ENCODE measurements around the gene RTL1.

RTL1 gene

DNA sequence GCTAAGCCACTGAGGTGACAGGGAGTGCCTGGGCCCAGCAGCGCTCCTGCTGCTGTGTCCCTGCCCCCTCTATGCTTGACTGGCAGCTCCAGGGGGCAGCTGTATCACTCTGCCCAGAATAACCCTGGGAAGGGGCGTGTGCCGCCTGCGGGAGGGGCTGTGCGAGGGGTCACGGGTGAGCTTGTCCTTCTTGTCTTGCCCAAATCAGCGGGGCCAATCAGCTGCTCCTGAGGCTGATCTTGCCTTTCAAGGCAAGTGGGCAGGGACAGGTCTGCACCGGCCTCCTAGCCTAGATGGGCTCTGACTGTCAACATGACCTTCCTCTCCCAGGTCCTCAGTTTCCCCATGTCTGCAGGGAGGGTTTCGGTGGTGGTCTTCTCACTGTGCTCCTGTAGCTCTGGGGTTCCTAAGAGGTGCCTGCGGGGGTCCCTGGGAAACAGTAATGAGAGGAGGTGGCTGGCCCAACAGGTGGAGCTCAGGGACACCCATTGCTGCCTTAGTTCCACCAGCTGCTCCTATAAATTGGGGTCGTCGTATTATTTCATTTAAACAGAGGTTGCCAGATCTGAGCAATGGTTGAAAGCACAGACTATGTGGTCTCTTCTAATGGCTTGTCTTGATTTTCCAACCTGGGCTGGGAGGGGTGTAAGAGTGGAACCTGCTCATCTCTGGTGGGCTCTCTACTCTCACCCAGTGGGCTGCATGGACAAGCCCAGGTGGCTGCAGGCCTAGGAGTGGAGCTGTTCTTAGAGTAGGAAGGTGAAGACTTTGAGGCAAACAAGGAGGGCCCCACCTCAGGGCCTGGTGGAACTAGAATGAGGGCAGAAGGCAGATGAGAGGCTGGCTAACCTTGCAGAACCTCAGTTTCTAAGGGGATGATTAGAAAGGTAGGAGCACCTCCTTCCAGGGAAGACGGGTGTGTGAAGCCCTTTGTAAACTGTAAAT is 11.7 kb downstream of the RTL1 start:
- no peak for DNase-seq
- Mint-ChIP-seq H3K36me3 (ENCODE audit: low read depth) (no peaks in the 10 kb centered on the region), H3K9me3 (no peaks in the 10 kb centered on the region)

DNA sequence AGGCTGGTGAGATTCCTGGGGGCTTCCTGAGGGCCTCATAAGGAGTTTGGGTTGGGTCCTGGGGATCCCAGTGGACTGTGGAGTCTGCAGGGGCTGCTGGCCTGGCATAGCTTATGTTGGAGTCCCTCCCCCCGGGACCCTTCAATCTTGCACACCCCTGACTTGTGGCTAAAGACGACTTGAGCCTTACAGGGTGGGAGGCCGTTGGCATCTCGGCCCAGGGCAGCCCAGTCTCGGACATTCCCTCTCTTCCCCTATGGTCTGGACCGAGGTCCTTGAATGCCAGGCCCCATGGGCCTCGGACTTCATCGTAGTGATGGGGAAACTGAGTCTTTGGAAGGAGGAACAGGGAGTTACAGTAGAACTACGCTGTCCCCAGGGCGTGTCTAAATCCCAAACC is 12.5 kb downstream of the RTL1 start:
- Mint-ChIP-seq H3K9me3 (no peaks in the 10 kb centered on the region), H3K27ac (no peak overlapping the region), H3K4me1 (ENCODE audit: low read depth) (no peaks in the 10 kb centered on the region), H3K27me3 (peaks cover 10% of the 10 kb centered on the region), H3K36me3 (ENCODE audit: low read depth) (no peaks in the 10 kb centered on the region), H3K4me3 (no peak overlapping the region)
- no peak for DNase-seq

More for the DNA sequence above, 11.7 kb downstream of the RTL1 start:
- Mint-ChIP-seq H3K27me3 (peaks cover 15% of the 10 kb centered on the region), H3K4me1 (ENCODE audit: low read depth) (no peaks in the 10 kb centered on the region), H3K27ac (no peak overlapping the region), H3K4me3 (no peak overlapping the region)

DNA sequence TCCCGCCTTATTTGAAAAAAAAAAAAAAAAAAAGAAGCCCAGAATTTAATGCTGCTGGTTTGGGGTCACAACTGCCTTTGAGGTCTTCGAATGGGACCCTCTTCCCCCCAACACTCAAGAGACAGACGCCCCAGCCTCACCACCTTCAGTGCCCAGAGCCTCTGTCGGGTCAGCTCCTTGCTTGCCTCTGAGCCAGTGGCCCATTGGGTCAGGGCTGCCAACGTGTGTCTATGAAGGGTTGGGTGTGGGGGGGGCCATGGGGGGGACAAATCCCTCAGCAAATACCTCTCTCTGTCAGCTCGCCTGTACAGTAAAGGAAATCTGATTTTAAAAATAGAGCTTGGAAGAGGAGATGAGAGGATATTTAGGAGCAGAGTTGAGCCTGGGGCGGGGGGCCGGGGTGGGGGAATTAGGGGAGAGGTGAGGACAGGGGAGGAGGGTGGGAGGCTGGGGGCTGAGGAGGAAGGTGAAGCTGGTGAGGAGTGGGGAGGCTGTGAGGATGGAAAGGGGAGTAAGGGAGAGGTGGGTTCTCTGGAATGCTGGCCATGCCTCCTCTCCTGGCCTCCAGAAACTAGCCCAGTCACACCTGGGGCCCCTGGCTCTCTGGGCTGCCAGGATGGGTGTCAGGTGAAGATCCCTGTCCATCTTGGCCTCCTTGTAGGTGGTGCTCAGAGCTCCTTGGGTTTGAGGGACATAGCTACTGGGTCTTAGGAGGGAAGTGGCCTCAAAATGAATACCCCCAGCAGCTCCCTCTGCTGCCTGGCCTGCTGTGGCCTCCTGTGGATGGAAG is 13.3 kb downstream of the RTL1 start:
- Mint-ChIP-seq H3K4me3 (no peak overlapping the region), H3K36me3 (ENCODE audit: low read depth) (no peaks in the 10 kb centered on the region)
- no peak for DNase-seq

DNA sequence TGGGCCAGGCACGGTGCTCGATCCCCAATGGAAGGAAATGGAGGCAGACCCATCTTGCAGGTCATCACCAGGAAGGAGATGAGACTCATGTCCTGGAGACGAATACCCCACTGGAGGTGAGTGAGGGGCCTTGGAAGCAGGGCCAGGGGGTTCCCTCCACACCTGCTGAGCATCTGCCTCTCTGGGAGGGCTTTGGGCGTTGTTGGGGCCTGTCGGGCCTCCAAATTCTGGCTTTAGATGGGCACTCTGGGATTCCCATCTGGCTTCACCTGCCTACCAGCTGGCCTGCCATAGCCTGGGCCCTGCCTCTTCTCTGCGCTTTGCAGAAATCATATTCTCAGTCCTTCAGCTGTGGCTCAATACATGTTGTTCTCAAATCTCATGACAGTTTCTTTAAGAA is 13.9 kb downstream of the RTL1 start:
- H3K9me3 Mint-ChIP-seq = no peaks in the 10 kb centered on the region
- no peak overlapping the region for H3K27ac Mint-ChIP-seq
- DNase-seq = no peak
- H3K27me3 Mint-ChIP-seq = peaks cover 5% of the 10 kb centered on the region
- H3K4me3 Mint-ChIP-seq = no peak overlapping the region
- no peaks in the 10 kb centered on the region for H3K36me3 Mint-ChIP-seq (ENCODE audit: low read depth)
- H3K4me1 Mint-ChIP-seq (ENCODE audit: low read depth) = no peaks in the 10 kb centered on the region

More for the DNA sequence above, 13.3 kb downstream of the RTL1 start:
- Mint-ChIP-seq H3K27me3 (peaks cover 9% of the 10 kb centered on the region), H3K4me1 (ENCODE audit: low read depth) (no peaks in the 10 kb centered on the region), H3K9me3 (no peaks in the 10 kb centered on the region), H3K27ac (no peak overlapping the region)

DNA sequence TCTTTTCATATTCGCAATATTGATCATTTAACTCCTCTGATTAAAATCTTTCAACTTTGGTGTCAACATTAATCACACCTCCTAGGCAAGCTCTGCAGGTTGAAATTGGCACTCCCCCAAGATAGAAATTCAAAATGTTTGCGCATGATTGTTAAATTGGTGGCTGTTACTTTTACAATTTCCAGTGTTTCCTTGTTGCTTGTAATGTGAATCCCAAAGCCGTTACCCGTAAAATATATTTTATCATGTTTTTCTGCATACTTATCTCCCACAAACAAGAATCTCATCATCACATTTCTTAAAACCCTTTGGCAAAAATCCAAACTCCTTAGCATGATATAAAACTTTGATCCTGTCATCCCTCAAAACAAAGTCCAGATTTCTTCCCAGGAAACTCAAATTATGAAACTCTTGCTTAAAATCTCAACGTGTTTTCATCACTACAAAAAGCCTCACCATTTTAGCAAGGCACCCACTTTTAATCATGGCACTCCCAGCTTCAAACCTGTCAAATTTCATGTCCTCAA is 14.7 kb downstream of the RTL1 start:
- H3K36me3 Mint-ChIP-seq (ENCODE audit: low read depth) = no peaks in the 10 kb centered on the region
- H3K9me3 Mint-ChIP-seq = no peaks in the 10 kb centered on the region
- peaks cover 5% of the 10 kb centered on the region for H3K27me3 Mint-ChIP-seq
- no peak for DNase-seq
- H3K4me1 Mint-ChIP-seq (ENCODE audit: low read depth) = no peaks in the 10 kb centered on the region
- no peak overlapping the region for H3K4me3 Mint-ChIP-seq
- no peak overlapping the region for H3K27ac Mint-ChIP-seq

DNA sequence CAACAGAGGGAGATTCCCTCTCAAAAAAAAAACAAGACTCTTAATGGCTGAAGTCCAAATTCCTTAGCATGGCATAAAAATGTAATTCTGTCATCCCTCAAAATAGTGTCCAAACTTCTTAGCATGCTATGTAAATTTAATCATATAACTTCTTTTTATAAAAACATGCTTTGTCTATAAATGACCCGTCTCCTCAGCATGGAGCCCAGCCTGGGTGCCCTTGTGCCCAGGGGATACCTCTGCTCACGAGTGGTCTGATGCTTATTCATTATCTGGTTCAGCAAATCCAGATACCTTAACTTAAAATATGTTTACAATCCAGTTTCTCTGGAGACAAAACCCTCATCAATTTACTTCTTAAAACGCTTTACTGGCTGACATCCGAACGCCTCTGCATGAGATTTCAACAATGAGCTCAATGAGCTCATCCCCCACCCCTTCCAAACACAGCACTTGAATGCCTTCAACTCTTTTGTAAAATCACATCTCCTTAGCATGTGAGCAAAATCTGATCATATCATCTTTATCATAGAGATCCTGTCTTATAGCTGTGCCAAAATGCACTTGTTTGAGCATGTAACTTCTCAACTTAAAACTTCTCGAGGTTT is 15.7 kb downstream of the RTL1 start:
- peaks cover 5% of the 10 kb centered on the region for H3K27me3 Mint-ChIP-seq
- no peaks in the 10 kb centered on the region for H3K36me3 Mint-ChIP-seq (ENCODE audit: low read depth)
- no peak for DNase-seq
- no peaks in the 10 kb centered on the region for H3K9me3 Mint-ChIP-seq
- no peak overlapping the region for H3K4me3 Mint-ChIP-seq
- H3K4me1 Mint-ChIP-seq (ENCODE audit: low read depth) = no peaks in the 10 kb centered on the region
- no peak overlapping the region for H3K27ac Mint-ChIP-seq

DNA sequence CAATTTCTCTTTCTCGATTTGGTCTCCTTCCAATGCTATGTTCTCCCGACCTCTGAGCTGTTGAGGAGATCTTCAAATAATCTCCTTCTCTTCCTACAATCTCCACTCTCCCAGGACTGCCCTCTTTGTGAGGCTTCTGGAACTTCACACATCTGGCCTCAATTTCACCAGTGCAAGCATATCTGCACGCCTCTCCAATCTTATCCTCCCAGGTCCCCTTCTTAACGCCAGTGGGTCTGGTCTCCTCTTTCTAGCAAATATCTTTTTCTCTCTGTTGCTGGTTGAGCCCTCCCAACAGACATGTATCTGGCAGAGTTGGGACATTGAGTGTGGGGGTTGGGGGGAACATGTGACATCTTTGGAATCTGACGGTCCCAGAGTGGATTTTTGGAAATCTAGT is 17.9 kb downstream of the RTL1 start:
- H3K9me3 Mint-ChIP-seq = peaks cover 4% of the 10 kb centered on the region
- no peak for DNase-seq
- H3K27ac Mint-ChIP-seq = no peak overlapping the region
- no peaks in the 10 kb centered on the region for H3K36me3 Mint-ChIP-seq (ENCODE audit: low read depth)
- no peaks in the 10 kb centered on the region for H3K4me1 Mint-ChIP-seq (ENCODE audit: low read depth)
- peaks cover 5% of the 10 kb centered on the region for H3K27me3 Mint-ChIP-seq
- no peak overlapping the region for H3K4me3 Mint-ChIP-seq

DNA sequence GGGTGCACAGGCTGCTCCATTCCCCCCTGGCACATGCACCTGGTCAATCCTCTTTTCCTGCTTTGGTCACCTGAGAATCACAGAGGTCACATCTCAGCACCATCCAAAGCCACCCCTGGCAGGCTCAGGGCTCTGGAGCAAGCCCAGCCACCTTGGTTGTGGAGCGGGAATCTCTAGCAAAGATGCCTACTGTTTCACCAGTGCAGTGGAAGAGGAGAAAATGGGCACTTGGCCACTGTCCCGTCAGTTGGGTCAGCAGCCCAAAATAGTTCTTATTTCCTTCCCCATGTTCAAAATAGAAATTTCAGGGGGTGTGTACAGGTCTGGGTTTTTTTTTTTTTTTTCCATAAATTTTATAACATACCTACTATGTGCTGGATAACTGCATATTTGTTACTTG is 18.3 kb downstream of the RTL1 start:
- no peak for DNase-seq
- no peak overlapping the region for H3K4me3 Mint-ChIP-seq
- H3K36me3 Mint-ChIP-seq (ENCODE audit: low read depth) = no peaks in the 10 kb centered on the region
- H3K27ac Mint-ChIP-seq = no peak overlapping the region
- H3K9me3 Mint-ChIP-seq = peaks cover 4% of the 10 kb centered on the region
- peaks cover 5% of the 10 kb centered on the region for H3K27me3 Mint-ChIP-seq
- no peaks in the 10 kb centered on the region for H3K4me1 Mint-ChIP-seq (ENCODE audit: low read depth)

DNA sequence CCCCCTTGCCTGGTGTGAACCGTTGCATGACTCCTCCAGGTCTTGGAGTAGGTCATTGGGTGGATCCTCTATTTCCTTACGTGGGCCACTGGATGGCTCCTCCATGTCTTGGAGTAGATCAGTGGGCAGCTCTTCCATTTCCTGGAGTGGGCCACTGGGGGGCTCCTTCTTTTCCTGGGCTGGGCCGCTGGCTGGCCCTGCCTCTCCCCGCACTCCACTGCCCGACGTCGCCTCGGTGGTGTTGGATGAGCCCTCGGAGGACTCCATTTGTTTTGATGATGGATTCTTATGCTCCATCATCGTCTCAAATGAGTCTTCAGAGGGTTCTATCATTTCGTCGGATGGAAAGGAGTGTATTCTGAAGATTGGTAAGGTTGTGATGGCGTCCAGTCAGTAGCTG is 19.1 kb downstream of the RTL1 start:
- no peaks in the 10 kb centered on the region for H3K36me3 Mint-ChIP-seq (ENCODE audit: low read depth)
- no peak overlapping the region for H3K4me3 Mint-ChIP-seq
- H3K27ac Mint-ChIP-seq = no peak overlapping the region
- peaks cover 4% of the 10 kb centered on the region for H3K9me3 Mint-ChIP-seq
- no peaks in the 10 kb centered on the region for H3K4me1 Mint-ChIP-seq (ENCODE audit: low read depth)
- DNase-seq = no peak
- peaks cover 4% of the 10 kb centered on the region for H3K27me3 Mint-ChIP-seq

DNA sequence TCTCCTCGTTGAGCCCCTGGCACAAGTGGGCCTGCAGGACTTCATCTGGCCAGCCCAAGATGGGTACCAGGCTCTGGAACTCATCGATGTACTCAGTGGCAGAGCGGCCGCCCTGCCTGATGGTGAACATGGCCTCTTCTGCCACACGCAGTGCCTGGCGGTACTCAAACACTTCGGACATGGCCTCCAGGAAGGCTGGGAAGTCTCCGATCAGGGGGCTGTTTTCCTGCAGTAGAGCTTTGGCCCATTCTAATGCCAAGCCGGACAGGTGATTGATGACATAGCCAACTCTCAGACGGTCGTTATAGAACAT is 19.8 kb downstream of the RTL1 start:
- Mint-ChIP-seq H3K27ac (no peak overlapping the region), H3K36me3 (ENCODE audit: low read depth) (no peaks in the 10 kb centered on the region), H3K27me3 (peaks cover 3% of the 10 kb centered on the region), H3K4me1 (ENCODE audit: low read depth) (no peaks in the 10 kb centered on the region), H3K4me3 (no peak overlapping the region), H3K9me3 (peaks cover 4% of the 10 kb centered on the region)
- DNase-seq = no peak

DNA sequence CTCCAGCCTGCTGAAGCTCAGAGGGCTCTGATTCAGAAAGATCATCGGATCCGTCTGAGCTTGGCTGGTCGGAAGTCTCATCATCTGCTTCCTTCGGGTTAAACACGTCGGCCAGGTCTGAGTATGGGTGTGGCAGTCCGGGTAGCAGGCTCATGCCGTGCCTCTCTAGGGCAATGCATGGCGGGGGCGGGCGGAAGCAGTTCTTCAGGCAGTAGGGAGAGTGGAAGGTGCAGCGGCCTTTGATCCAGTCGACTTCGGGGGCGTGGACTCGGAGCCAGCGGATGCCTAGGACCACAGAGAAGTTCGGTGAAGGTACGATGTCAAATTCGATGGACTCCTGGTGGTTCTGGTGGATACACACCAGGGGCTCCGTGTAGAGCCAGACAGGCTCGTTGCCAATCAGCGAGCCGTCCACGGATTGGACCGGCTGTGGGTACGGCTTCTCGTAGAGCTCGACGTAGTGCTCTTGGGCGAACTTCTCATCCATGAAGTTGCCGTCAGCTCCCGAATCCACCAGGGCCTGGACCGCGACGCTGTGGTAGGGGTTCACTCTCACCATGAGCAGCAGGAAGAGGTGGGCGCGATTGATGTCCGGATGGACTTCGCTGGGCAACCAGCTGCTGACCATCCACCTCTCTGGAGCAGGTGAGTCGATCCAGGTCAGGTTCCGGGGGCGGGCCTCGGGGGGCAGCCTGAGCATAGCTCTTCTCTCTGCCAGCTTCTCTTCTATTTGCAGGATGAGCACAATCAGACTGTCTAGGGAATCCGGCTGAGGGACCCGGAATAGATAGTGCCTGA is 20.3 kb downstream of the RTL1 start:
- no peak overlapping the region for H3K4me3 Mint-ChIP-seq
- no peak overlapping the region for H3K27ac Mint-ChIP-seq
- H3K36me3 Mint-ChIP-seq (ENCODE audit: low read depth) = no peaks in the 10 kb centered on the region
- no peak for DNase-seq
- H3K27me3 Mint-ChIP-seq = peaks cover 8% of the 10 kb centered on the region
- peaks cover 4% of the 10 kb centered on the region for H3K9me3 Mint-ChIP-seq
- no peaks in the 10 kb centered on the region for H3K4me1 Mint-ChIP-seq (ENCODE audit: low read depth)

DNA sequence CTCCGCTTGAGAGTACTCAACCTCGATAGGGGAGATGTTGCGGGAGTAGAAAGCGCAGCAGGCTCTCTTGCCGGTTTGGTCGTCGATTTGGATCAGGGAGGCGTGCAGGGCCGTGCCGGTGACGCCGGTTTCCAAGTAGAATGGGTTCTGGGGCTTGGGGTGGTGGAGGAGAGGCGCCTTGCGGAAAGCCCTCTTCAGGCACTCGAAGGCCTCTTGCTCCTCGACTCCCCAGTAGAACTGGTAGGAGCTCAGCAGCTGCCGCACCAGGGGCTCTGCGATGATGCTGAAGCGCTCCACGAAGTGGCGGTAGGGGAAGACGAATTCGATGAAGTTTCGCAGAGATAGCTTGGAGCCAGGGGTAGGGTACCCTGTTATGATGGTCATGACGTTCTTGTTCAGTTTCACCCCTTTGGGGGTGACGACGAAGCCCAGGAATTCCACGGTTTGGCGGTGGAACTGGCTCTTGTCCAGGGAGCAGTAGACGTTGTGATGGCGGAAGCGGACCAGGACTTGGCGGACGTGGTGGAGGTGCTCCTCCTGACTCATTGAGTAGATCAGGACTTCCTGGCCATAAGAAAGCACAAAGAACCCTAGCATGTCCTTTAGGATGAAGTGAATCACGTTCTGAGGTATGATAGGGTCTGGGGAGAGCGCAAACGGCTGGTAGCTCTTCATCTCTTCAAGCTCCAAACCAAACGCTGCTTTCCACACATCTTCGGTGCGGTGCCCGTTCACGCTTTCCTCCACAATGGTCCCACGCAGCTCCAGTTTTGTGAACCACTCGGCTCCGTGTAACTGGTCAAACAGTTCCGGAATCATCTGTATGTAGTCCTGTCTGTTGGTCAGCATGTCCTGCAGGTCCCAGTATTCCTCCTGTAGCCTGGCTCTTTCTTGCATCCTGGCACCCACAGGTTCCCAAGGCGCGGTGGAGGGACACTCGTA is 21.2 kb downstream of the RTL1 start:
- Mint-ChIP-seq H3K4me1 (ENCODE audit: low read depth) (no peaks in the 10 kb centered on the region), H3K36me3 (ENCODE audit: low read depth) (no peaks in the 10 kb centered on the region), H3K4me3 (no peak overlapping the region), H3K9me3 (peaks cover 4% of the 10 kb centered on the region), H3K27ac (no peak overlapping the region), H3K27me3 (peaks cover 15% of the 10 kb centered on the region)
- no peak for DNase-seq

DNA sequence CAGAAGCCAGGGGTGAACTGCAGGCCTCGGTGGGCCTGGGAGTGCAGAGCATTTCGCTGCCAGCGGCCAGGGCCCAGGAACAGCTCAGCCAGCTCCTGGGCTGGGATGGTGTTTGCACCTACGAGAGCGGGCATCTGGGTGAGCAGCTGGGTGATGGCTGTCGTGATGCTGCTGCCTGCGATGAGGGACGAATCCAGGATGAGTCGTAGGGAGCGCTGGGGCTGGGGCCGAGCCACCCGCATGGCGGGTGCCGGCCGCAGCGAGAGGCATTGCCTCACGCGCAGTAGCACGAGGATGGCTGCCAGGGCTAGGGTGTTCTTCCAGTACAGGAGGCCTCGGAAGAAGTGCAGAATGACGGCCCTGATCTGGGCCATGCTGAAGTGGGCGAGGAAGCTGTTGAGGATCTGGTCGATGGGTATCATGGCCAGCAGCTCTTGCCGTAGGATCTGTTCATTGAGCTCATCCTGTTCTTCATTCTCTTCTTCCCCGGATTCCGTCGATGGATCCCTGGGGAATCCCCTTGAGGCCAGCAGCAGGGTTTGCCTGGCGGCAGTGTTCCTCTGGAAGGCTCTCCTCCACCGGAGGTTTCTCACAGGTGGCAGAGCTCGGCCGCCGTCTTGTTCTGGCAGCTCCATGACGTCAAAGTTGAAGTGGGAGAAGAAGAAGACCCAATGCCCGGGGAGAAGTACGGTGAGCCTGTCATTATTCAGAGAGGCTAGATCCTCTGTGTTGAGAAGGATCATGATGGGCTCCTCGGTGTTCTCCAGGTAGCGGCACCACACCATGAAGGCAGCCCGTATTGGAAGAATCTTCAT is 22.1 kb downstream of the RTL1 start:
- Mint-ChIP-seq H3K4me1 (ENCODE audit: low read depth) (no peaks in the 10 kb centered on the region), H3K36me3 (ENCODE audit: low read depth) (no peaks in the 10 kb centered on the region), H3K9me3 (peaks cover 4% of the 10 kb centered on the region), H3K4me3 (no peak overlapping the region), H3K27ac (no peak overlapping the region), H3K27me3 (peaks cover 18% of the 10 kb centered on the region)
- no peak for DNase-seq

All from activated T-cell treated with anti-CD3 and anti-CD28 coated beads, Interleukin-2, amount 50 U/mL, for 24 hours (primary cell).